NCI-H226 (cell line): Measurements from ENCODE around the gene NDC80.
A peak's percentile ranks its signal among the peaks of the same experiment; 100 is the strongest.

Experiments
- DNase-seq: peaks from one replicate; pipeline ENCODE4 v3.0.0-alpha.2; 2015

NDC80 gene

GRCh38 chr18:2559249-2559648, 12.1 kb upstream of the NDC80 start:
- DNase-seq, result no peak

- DNase-seq, result no peak
Observed at GRCh38 chr18:2564373-2564772, 7.0 kb upstream of the NDC80 start.

- DNase-seq, result no peak
Observed at GRCh38 chr18:2568129-2568528, 3.2 kb upstream of the NDC80 start.

- no peak for DNase-seq
Observed at GRCh38 chr18:2568605-2569004, 2.8 kb upstream of the NDC80 start.

- DNase-seq, result no peak
Observed at GRCh38 chr18:2569338-2570207, 1.8 kb upstream of the NDC80 start.

- DNase-seq, result peak; percentile 33
Observed at GRCh38 chr18:2570772-2571199, 571 bp upstream of the NDC80 start.

GRCh38 chr18:2572171-2572569, 813 bp downstream of the NDC80 start:
- no peak for DNase-seq

- DNase-seq, result no peak
Observed at GRCh38 chr18:2572892-2573291, 1.5 kb downstream of the NDC80 start.

- DNase-seq, result no peak
Observed at GRCh38 chr18:2573408-2573807, 2.1 kb downstream of the NDC80 start.

GRCh38 chr18:2587788-2588187, 16.4 kb downstream of the NDC80 start:
- DNase-seq, result no peak

GRCh38 chr18:2588666-2589344, 17.4 kb downstream of the NDC80 start:
- DNase-seq, result no peak

- DNase-seq, result no peak
Observed at GRCh38 chr18:2589345-2590068, 18.1 kb downstream of the NDC80 start.

GRCh38 chr18:2590303-2590702, 18.9 kb downstream of the NDC80 start:
- DNase-seq, result no peak

GRCh38 chr18:2597639-2598038, 26.3 kb downstream of the NDC80 start:
- DNase-seq, result no peak

- DNase-seq, result no peak
Observed at GRCh38 chr18:2602844-2603243, 31.5 kb downstream of the NDC80 start.

- no peak for DNase-seq
Observed at GRCh38 chr18:2606335-2606734, 35.0 kb downstream of the NDC80 start.

- DNase-seq, result no peak
Observed at GRCh38 chr18:2609604-2610003, 38.2 kb downstream of the NDC80 start.

- DNase-seq, result no peak
Observed at GRCh38 chr18:2610549-2610948, 39.2 kb downstream of the NDC80 start.

GRCh38 chr18:2612996-2613395, 41.6 kb downstream of the NDC80 start:
- DNase-seq, result no peak

GRCh38 chr18:2617401-2617998, 46.1 kb downstream of the NDC80 start:
- no peak for DNase-seq

GRCh38 chr18:2618009-2618408, 46.7 kb downstream of the NDC80 start:
- no peak for DNase-seq

GRCh38 chr18:2625217-2625616, 53.9 kb downstream of the NDC80 start:
- DNase-seq, result no peak

- no peak for DNase-seq
Observed at GRCh38 chr18:2627821-2628276, 56.5 kb downstream of the NDC80 start.
